Measurements from ENCODE around the gene SORL1.

DNA sequence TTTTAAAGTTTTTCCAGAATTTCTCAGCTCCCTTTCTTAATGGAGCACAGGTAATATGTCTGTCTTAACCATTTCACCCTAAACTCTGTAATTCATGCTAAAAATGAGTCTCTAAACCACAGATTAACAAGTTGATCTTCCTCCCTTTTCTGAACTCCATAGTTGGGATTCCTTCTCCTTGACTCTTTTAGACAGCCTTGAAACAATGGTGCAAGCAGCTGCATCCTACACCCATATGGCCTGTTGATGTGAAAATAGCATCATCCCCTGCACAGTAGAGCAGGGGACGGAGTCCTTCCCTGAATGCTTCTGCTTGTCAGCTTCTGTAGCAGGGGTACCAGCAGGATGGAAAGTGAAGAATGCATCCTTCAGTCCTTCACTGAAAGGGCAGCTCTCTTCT, 193.5 kb downstream of the SORL1 start:
- no peak for TF ChIP-seq POLR2A (IDR thresholded peaks at IDR 0.05; ENCODE audit: low read depth)
- TF ChIP-seq, protein P1, sequence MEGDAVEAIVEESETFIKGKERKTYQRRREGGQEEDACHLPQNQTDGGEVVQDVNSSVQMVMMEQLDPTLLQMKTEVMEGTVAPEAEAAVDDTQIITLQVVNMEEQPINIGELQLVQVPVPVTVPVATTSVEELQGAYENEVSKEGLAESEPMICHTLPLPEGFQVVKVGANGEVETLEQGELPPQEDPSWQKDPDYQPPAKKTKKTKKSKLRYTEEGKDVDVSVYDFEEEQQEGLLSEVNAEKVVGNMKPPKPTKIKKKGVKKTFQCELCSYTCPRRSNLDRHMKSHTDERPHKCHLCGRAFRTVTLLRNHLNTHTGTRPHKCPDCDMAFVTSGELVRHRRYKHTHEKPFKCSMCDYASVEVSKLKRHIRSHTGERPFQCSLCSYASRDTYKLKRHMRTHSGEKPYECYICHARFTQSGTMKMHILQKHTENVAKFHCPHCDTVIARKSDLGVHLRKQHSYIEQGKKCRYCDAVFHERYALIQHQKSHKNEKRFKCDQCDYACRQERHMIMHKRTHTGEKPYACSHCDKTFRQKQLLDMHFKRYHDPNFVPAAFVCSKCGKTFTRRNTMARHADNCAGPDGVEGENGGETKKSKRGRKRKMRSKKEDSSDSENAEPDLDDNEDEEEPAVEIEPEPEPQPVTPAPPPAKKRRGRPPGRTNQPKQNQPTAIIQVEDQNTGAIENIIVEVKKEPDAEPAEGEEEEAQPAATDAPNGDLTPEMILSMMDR (IDR thresholded peaks at IDR 0.05): no peak
- no peak for TF ChIP-seq POLR2AphosphoS5 (IDR thresholded peaks at IDR 0.05)
- no peak for TF ChIP-seq EP300 (IDR thresholded peaks at IDR 0.05)
